HG03103 (cell line): ENCODE data around the gene CRYBB2.
"Not testable (repeated sequence)": the region's sequence is repeated elsewhere in the genome, so short reads cannot be mapped to it uniquely, and the experiment has no call there.

Experiments used
- ATAC-seq: cut with Tn5 transposase; IDR thresholded peaks from one replicate; pipeline ENCODE4 v1.9.1; 2021; ENCODE audit warnings: low read depth; ENCODE audit not compliant: unreplicated experiment

The CRYBB2 gene

GRCh38 chr22:25219211-25219689 lies at the start of gene CRYBB2:
Gene CRYBB2, plus strand, starts transcription at chr22:25219639. Its CDS starts 1,791 bp downstream, at chr22:25221430.
- ATAC-seq: no peak

- ATAC-seq: no peak
These were observed 48.9 kb upstream of the CRYBB2 start for GRCh38 chr22:25170426-25170980.

- no peak for ATAC-seq
These were observed 47.3 kb upstream of the CRYBB2 start for GRCh38 chr22:25172153-25172552.

- no peak for ATAC-seq
These were observed 45.1 kb upstream of the CRYBB2 start for GRCh38 chr22:25174156-25174887.

- ATAC-seq: no peak
These were observed 44.5 kb upstream of the CRYBB2 start for GRCh38 chr22:25174888-25175411.

- no peak for ATAC-seq
These were observed 43.3 kb upstream of the CRYBB2 start for GRCh38 chr22:25176175-25176574.

- ATAC-seq: no peak
These were observed 42.6 kb upstream of the CRYBB2 start for GRCh38 chr22:25176799-25177198.

- no peak for ATAC-seq
These were observed 42.2 kb upstream of the CRYBB2 start for GRCh38 chr22:25177226-25177625.

GRCh38 chr22:25177895-25178294 lies 41.5 kb upstream of the CRYBB2 start:
- ATAC-seq: no peak

GRCh38 chr22:25178348-25178747 lies 41.1 kb upstream of the CRYBB2 start:
- not testable (repeated sequence) for ATAC-seq

- not testable (repeated sequence) for ATAC-seq
These were observed 40.4 kb upstream of the CRYBB2 start for GRCh38 chr22:25178869-25179631.

GRCh38 chr22:25182131-25183110 lies 37.0 kb upstream of the CRYBB2 start:
- ATAC-seq: no peak

- ATAC-seq: no peak
These were observed 35.4 kb upstream of the CRYBB2 start for GRCh38 chr22:25183949-25184619.

- no peak for ATAC-seq
These were observed 33.3 kb upstream of the CRYBB2 start for GRCh38 chr22:25186140-25186539.

- ATAC-seq: no peak
These were observed 32.0 kb upstream of the CRYBB2 start for GRCh38 chr22:25187469-25187868.

GRCh38 chr22:25192406-25192805 lies 27.0 kb upstream of the CRYBB2 start:
- ATAC-seq: no peak

- ATAC-seq: no peak
These were observed 26.3 kb upstream of the CRYBB2 start for GRCh38 chr22:25193130-25193529.

GRCh38 chr22:25193548-25193947 lies 25.9 kb upstream of the CRYBB2 start:
- no peak for ATAC-seq

GRCh38 chr22:25196326-25196725 lies 23.1 kb upstream of the CRYBB2 start:
- no peak for ATAC-seq
